ENCODE measurements around the gene GNG2.

- TF ChIP-seq NANOG (IDR thresholded peaks at IDR 0.05; ENCODE audit: borderline replicate concordance) (no peak), EZH2 (IDR thresholded peaks at IDR 0.05; ENCODE audit: low read depth, unreplicated experiment) (no peak), CTCF (conservative IDR thresholded peaks at IDR 0.05; ENCODE audit: low read depth in 2 of 2) (no peak), EZH2phosphoT487 (IDR thresholded peaks at IDR 0.05; ENCODE audit: unreplicated experiment) (no peak), POLR2AphosphoS5 (IDR thresholded peaks at IDR 0.05; ENCODE audit: low read depth) (no peak), ZNF114 (CRISPR knock-in tag; IDR thresholded peaks at IDR 0.05) (no peak)
These were observed 51.8 kb downstream of the GNG2 start for GRCh38 chr14:51912112-51912786.
